Sigmoid colon (tissue), 4 donors: Measurements from ENCODE around the gene PMFBP1.

ENCODE experiments used
- CTCF ChIP-seq, 4 experiments: fragments of 450-650 bp in 3 of 4; fragments of 200-600 bp in 1 of 4; IDR thresholded peaks; one replicate each; pipeline ENCODE4 v1.5.1; 2016 to 2019; ENCODE audit warnings: antibody characterized with exemption in 4 of 4, mild to moderate bottlenecking in 3 of 4, moderate library complexity in 2 of 4
- EP300 ChIP-seq, 4 donors: sonication (generic); formaldehyde crosslinking; IDR thresholded peaks; one replicate each; pipeline ENCODE4 v1.6.1; 2017; ENCODE audit warnings: antibody characterized with exemption in 4 of 4
- POLR2A ChIP-seq, 2 donors: fragments of 450-650 bp; IDR thresholded peaks; one replicate each; pipeline ENCODE4 v1.6.1; 2016; ENCODE audit warnings: antibody characterized with exemption in 2 of 2, mild to moderate bottlenecking in 2 of 2, moderate library complexity in 2 of 2

GRCh38 chr16:72094266-72094610 is 77.7 kb downstream of the PMFBP1 start:
- TF ChIP-seq CTCF (IDR thresholded peaks at IDR 0.05) (no peak), EP300 (IDR thresholded peaks at IDR 0.05) (no peak), POLR2A (IDR thresholded peaks at IDR 0.05) (no peak)
